Spleen (tissue), 11 donors: ENCODE data around the gene BECN2. TPM values are rescaled to one million over a fixed set of nuclear protein-coding genes. Genes with fewer than 3 reads are reported as not detected.

ENCODE experiments used
- DNase-seq: peaks from one replicate; pipeline ENCODE4 v3.0.0-alpha.2; 2020
- H3K27ac ChIP-seq, 8 donors: fragments of 200-600 bp; sonication (generic) in 7 of 8; 1 replicate in 4 of 8; 2 replicates in 4 of 8; pipeline versions ENCODE4 v1.5.0 to v1.8.0; 2016 to 2021; ENCODE audit warnings: inconsistent platforms in 4 of 8, mild to moderate bottlenecking in 4 of 8, moderate library complexity in 1 of 8
- H3K27me3 ChIP-seq, 7 donors: fragments of 200-600 bp; sonication (generic) in 6 of 7; replicated peaks in 1 of 7; 1 replicate in 4 of 7; 2 replicates in 3 of 7; pipeline versions ENCODE4 v1.5.0 to v1.8.0; 2016 to 2021; ENCODE audit warnings: inconsistent platforms in 3 of 7, mild to moderate bottlenecking in 1 of 7
- H3K36me3 ChIP-seq, 6 donors: fragments of 200-600 bp; sonication (generic) in 5 of 6; 1 replicate in 4 of 6; 2 replicates in 2 of 6; pipeline versions ENCODE4 v1.5.0 to v1.8.0; 2016 to 2021; ENCODE audit warnings: inconsistent platforms in 2 of 6
- H3K4me1 ChIP-seq, 6 donors: fragments of 200-600 bp; sonication (generic) in 5 of 6; 1 replicate in 3 of 6; 2 replicates in 3 of 6; pipeline versions ENCODE4 v1.5.0 to v1.8.0; 2016 to 2021; ENCODE audit warnings: inconsistent platforms in 3 of 6
- H3K4me3 ChIP-seq, 8 donors: fragments of 200-600 bp; sonication (generic) in 7 of 8; 1 replicate in 4 of 8; 2 replicates in 4 of 8; pipeline versions ENCODE4 v1.5.0 to v1.8.0; 2016 to 2021; ENCODE audit warnings: inconsistent platforms in 4 of 8, mild to moderate bottlenecking in 4 of 8, moderate library complexity in 2 of 8
- H3K9me3 ChIP-seq, 8 donors: fragments of 200-600 bp; sonication (generic) in 7 of 8; 1 replicate in 4 of 8; 2 replicates in 4 of 8; pipeline versions ENCODE4 v1.5.0 to v1.8.0; 2016 to 2021; ENCODE audit warnings: inconsistent platforms in 4 of 8
- POLR2A ChIP-seq, 3 donors: fragments of 450-650 bp; IDR thresholded peaks; one replicate each; pipeline ENCODE4 v1.5.1; 2017; ENCODE audit warnings: antibody characterized with exemption in 3 of 3, mild to moderate bottlenecking in 1 of 3
- POLR2AphosphoS5 ChIP-seq, 3 donors: sonication (generic); formaldehyde crosslinking; IDR thresholded peaks; one replicate each; pipeline ENCODE4 v1.5.1; 2017; ENCODE audit warnings: antibody characterized with exemption in 3 of 3
- WGBS, 5 donors: extraction: QIAGEN DNeasy Blood & Tissue Kit in 3 of 5; methylation state at CpG; one replicate each; pipeline versions ENCODE4 v1.1.5 to v1.1.7; 2013 to 2018; 5-methylcytosine and 5-hydroxymethylcytosine counted together
- intact Hi-C: fragments of 100-400 bp; cut with DNase I; formaldehyde crosslinking; loops from one replicate; pipeline ENCODE4 v1.15.0; 2023; ENCODE audit warnings: low total_unique reads
- polyA plus RNA-seq, 3 donors: library from polyadenylated mRNA; stranded (reverse); fragments of 200-250 nt; gene quantifications; one replicate each; pipeline ENCODE4 v1.2.1, GENCODE V29; 2013
- total RNA-seq, 7 donors: library from RNA; depleted of rRNA in 3 of 7; stranded (reverse); fragments of >200 nt in 3 of 7; fragmentation: NEBNext Ultra II Directional in 4 of 7; extraction: Animal tissue kit (Norgen Biotek cat#: 25700) in 4 of 7; gene quantifications; one replicate each; pipeline versions ENCODE4 v1.1.0 to v1.2.1, GENCODE V29; 2016 to 2021
- TF ChIP-seq, protein P1 (sequence below), 11 experiments: fragments of 200-600 bp in 7 of 11; fragments of 450-650 bp in 4 of 11; sonication (generic) in 4 of 11; IDR thresholded peaks in 8 of 11; conservative IDR thresholded peaks in 3 of 11; 1 replicate in 7 of 11; 2 replicates in 4 of 11; pipeline versions ENCODE4 v1.4.0 to v1.8.0; 2016 to 2021; ENCODE audit warnings: antibody characterized with exemption in 11 of 11, inconsistent platforms in 4 of 11, mild to moderate bottlenecking in 1 of 11
- donor health status: healthy with polysubstance abuse.
- donor health status: DM: no; HTN: no; CAD: no; lungs with moderate emphysema.
- donor health status: DM: no; HTN: no; CAD: no.
- donor health status: Bipolar disorder and iron deficiency.
- donor health status: healthy.
- donor health status: DM: no; HTN: no; CAD: no.
- donor health status: DM: yes; HTN: yes; CAD: no.

Gene BECN2
- total and polyA plus RNA-seq, 10 donors, result not detected

GRCh38 chr1:242004751-242005495 lies 47.4 kb downstream of the BECN2 start:
- H3K27ac ChIP-seq, result no peak overlapping the region
- TF ChIP-seq, protein P1, sequence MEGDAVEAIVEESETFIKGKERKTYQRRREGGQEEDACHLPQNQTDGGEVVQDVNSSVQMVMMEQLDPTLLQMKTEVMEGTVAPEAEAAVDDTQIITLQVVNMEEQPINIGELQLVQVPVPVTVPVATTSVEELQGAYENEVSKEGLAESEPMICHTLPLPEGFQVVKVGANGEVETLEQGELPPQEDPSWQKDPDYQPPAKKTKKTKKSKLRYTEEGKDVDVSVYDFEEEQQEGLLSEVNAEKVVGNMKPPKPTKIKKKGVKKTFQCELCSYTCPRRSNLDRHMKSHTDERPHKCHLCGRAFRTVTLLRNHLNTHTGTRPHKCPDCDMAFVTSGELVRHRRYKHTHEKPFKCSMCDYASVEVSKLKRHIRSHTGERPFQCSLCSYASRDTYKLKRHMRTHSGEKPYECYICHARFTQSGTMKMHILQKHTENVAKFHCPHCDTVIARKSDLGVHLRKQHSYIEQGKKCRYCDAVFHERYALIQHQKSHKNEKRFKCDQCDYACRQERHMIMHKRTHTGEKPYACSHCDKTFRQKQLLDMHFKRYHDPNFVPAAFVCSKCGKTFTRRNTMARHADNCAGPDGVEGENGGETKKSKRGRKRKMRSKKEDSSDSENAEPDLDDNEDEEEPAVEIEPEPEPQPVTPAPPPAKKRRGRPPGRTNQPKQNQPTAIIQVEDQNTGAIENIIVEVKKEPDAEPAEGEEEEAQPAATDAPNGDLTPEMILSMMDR (IDR thresholded peaks at IDR 0.05 in 8 of 11, conservative IDR thresholded peaks at IDR 0.05 in 3 of 11), result no peak
- no peak for TF ChIP-seq POLR2A (IDR thresholded peaks at IDR 0.05)
- no peak for TF ChIP-seq POLR2AphosphoS5 (IDR thresholded peaks at IDR 0.05)
- no peak overlapping the region for H3K4me3 ChIP-seq
- no peaks in the 10 kb centered on the region for H3K36me3 ChIP-seq
- no peaks in the 10 kb centered on the region for H3K4me1 ChIP-seq
- no peak for DNase-seq
- 84 to 91% (median 85%) methylated on average over 5 of the region's 5 CpGs for WGBS, 5 donors
- intact Hi-C loops, result loop anchor here (10.0 kb wide), 1 partner anchor 110 kb away; no protein-coding TSS in a partner anchor
- no peaks in the 10 kb centered on the region for H3K9me3 ChIP-seq
- no peaks in the 10 kb centered on the region for H3K27me3 ChIP-seq

- TF ChIP-seq POLR2AphosphoS5 (IDR thresholded peaks at IDR 0.05) (no peak), POLR2A (IDR thresholded peaks at IDR 0.05) (no peak)
- Histone ChIP-seq H3K36me3 (no peaks in the 10 kb centered on the region), H3K9me3 (no peaks in the 10 kb centered on the region), H3K4me1 (no peaks in the 10 kb centered on the region), H3K27ac (no peak overlapping the region), H3K4me3 (no peak overlapping the region), H3K27me3 (no peaks in the 10 kb centered on the region)
- intact Hi-C loops, result loop anchor here (10.0 kb wide), 1 partner anchor 111 kb away; no protein-coding TSS in a partner anchor
- 84 to 93% (median 88%) methylated on average over 5 of the region's 5 CpGs for WGBS, 5 donors
- no peak for DNase-seq
Measured at GRCh38 chr1:242005866-242006535, 48.4 kb downstream of the BECN2 start.

GRCh38 chr1:242006976-242007375 lies 49.4 kb downstream of the BECN2 start:
- no peaks in the 10 kb centered on the region for H3K27me3 ChIP-seq
- intact Hi-C loops, result loop anchor here (10.0 kb wide), 1 partner anchor 112 kb away; no protein-coding TSS in a partner anchor
- WGBS, 5 donors, result 82 to 92% (median 87%) methylated on average over 3 of the region's 3 CpGs
- no peak overlapping the region for H3K27ac ChIP-seq
- H3K4me3 ChIP-seq, result no peak overlapping the region
- H3K36me3 ChIP-seq, result no peaks in the 10 kb centered on the region
- TF ChIP-seq POLR2A (IDR thresholded peaks at IDR 0.05) (no peak), POLR2AphosphoS5 (IDR thresholded peaks at IDR 0.05) (no peak)
- TF ChIP-seq, protein P1 (IDR thresholded peaks at IDR 0.05 in 8 of 11, conservative IDR thresholded peaks at IDR 0.05 in 3 of 11), result no peak
- DNase-seq, result no peak
- H3K9me3 ChIP-seq, result no peaks in the 10 kb centered on the region
- H3K4me1 ChIP-seq, result no peaks in the 10 kb centered on the region

Other genes with a start within 250 kb of the BECN2 start
- 1 to 10 TPM in 6 of 7 donors, under 1 TPM in 1; 0.85 to 4.4 (median 1.7) TPM for gene EXO1, start 109.6 kb upstream of the BECN2 start, total RNA-seq
- gene EXO1, start 109.6 kb upstream of the BECN2 start, polyA plus RNA-seq, result 1 to 10 TPM in 2 of 3 donors, under 1 TPM in 1; 0.35 to 1.3 (median 1.2) TPM
- under 1 TPM in 4 of 7 donors, not detected in 3; 0.32 to 0.70 (median 0.65) TPM for gene MAP1LC3C, start 41.3 kb downstream of the BECN2 start, total RNA-seq
- under 1 TPM; 0.20 to 0.49 (median 0.38) TPM for gene MAP1LC3C, start 41.3 kb downstream of the BECN2 start, polyA plus RNA-seq